ENCODE measurements around the gene ADAM10.

Gene ADAM10

GRCh38 chr15:58545307-58546065, 204.0 kb downstream of the ADAM10 start:
- Histone ChIP-seq H3K27ac (peak overlapping the region in 1 of 2 donors; percentile 15), H3K4me3 (no peak overlapping the region)
- DNase-seq (ENCODE audit: low spot score) = no peak
- TF ChIP-seq CTCF (IDR thresholded peaks at IDR 0.05) = no peak

- no peak for DNase-seq (ENCODE audit: low spot score)
- TF ChIP-seq CTCF (IDR thresholded peaks at IDR 0.05) = no peak
- Histone ChIP-seq H3K27ac (no peak overlapping the region), H3K4me3 (no peak overlapping the region)
Observed at GRCh38 chr15:58544756-58545155, 204.8 kb downstream of the ADAM10 start.

DNA sequence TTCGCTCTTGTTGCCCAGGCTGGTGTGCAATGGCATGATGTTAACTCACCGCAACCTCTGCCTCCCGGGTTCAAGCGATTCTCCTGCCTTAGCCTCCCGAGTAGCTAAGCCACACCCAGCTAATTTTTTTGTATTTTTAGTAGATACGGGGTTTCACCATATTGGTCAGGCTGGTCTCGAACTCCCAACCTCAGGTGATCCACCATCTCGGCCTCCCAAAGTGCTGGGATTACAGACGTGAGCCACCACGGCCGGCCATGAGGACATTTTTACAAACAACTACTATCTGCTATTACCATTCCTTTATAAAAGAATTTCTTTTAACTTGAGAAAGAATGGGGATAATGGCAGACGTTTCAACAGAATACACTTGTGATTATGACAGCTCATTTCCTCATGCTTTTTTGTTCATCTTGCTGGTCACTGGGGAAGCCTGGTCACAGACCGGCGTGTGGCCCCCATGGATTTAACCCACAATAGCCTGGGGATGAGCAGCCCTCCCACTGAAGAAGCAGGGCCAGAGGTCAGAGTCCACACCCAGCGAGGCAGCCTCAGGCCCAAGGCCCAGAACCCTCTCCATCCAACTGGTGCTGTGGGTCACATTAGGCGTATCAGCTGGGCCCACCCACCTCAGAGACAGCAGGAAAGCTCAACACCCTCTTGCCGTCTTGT, 205.7 kb downstream of the ADAM10 start:
- Histone ChIP-seq H3K27ac (no peak overlapping the region), H3K4me3 (no peak overlapping the region)
- no peak for DNase-seq (ENCODE audit: low spot score)
- no peak for TF ChIP-seq CTCF (IDR thresholded peaks at IDR 0.05)

DNA sequence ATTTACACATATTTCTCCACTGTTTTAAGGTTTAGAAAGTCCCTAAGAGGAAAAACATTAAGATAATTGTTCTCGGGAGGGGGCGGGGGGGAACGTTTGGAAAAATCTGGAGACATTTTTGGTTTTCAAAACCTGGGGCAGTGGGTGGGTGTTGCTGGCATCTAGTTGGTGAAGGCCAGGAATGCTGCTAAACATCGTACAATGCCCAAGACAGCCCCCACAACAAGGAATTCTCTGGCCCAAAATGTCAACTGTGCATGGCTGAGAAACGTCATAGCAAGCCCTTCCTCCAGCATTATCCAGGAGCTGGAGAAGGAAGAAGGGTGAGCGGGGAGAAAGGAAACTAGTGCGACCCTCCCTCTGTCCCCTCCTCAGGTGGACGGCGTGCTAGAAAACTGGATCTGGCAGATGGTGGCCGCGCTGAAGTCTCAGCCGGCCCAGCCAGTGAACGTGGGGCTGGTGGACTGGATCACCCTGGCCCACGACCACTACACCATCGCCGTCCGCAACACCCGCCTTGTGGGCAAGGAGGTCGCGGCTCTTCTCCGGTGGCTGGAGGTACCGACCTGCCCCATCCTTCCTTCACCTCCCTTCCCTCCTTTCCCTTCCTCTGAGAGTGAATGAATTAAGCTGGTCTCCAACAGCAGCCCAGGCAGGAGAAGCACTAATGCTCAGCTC, 208.0 kb downstream of the ADAM10 start:
- TF ChIP-seq CTCF (IDR thresholded peaks at IDR 0.05) = no peak
- DNase-seq (ENCODE audit: low spot score) = no peak
- Histone ChIP-seq H3K4me3 (no peak overlapping the region), H3K27ac (no peak overlapping the region)

DNA sequence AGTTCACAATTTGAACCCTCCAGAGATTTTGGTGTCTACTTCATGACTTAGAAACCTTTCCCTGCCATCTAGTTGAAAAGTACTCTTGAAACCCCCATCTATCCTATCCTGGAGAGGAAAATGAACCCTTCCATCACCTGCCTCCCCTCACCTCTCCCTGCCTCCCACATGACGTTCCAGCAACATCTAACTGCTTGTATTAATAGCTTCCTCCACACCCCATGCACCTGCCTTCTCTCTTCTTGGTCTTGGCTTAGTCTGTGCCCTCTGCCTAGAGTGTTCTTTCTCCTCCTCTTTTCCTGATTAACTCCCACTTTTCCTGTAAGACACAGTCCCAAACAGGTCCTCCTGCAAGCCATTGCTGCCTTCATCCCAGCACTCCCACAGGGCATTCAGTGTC, 210.0 kb downstream of the ADAM10 start:
- no peak for DNase-seq (ENCODE audit: low spot score)
- H3K4me3 ChIP-seq = no peak overlapping the region
- no peak for TF ChIP-seq CTCF (IDR thresholded peaks at IDR 0.05)
- H3K27ac ChIP-seq = no peak overlapping the region

GRCh38 chr15:58538901-58539300, 210.6 kb downstream of the ADAM10 start:
- Histone ChIP-seq H3K4me3 (no peak overlapping the region), H3K27ac (no peak overlapping the region)
- DNase-seq (ENCODE audit: low spot score) = no peak
- TF ChIP-seq CTCF (IDR thresholded peaks at IDR 0.05) = no peak

Data from coronary artery (tissue), 2 donors.